OCI-M2 (cell line): Measurements from ENCODE around the gene KIF18A.
"Not testable (repeated sequence)": the region's sequence is repeated elsewhere in the genome, so short reads cannot be mapped to it uniquely, and the experiment has no call there.

Source experiments
- DNase-seq: peaks from one replicate; lab custom pipeline; 2025; ENCODE audit not compliant: unreplicated experiment; lab: John Stamatoyannopoulos, UW

KIF18A gene

DNA sequence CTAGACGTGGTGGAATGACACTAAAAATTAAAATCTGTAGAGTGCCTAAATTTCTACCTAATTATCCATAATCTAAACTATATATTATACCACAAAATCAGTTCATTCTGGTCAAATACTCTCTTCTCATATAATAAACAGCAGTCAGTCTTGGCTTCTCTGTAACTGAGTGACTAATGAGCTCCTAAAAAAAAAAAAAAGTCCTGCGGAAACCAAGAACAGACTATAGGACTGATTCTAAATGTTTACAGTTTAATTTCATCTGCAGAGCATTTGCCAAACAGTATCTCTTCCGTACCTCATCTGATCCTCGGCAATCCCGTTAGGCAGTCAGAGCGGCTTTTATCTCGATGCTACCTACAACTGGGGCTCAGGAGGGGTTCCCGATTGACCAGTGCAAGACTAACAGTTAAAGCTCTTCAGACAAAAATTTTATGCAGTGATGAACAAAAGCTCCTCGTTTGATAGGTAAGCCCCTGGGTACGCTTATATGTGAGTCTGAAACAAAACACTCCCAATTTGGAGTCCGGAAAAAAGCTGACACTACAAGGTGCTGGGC lies 686 bp downstream of the KIF18A start:
- no peak for DNase-seq

DNA sequence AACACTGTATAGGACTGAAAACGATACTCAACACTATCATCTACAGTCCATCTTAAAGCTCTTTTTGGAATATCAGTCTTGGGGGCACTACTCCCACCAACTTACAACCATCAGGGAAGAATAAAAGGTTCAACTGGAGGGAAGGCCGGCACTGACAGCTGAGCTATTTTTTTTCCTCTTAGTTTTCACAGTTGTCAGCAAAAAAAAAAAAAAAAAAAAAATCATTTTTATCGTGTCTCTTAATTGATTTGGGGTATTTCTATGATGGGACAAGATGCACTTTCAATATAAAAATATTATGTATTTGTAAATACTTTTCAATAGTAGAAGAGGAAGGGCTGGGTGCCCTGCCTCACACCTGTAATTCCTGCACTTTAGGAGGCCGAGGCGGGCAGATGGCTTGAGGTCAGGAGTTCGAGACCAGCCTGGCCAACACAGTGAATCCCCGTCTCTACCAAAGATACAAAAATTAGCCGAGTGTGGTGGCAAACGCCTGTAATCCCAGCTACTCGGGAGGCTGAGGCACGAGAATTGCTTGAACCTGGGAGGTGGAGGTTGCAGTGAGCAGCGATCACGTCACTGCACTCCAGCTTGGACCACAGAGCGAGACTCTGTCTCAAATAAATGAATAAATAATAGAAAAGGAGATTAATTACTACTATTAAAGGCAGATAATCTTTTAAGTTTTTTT lies 1.5 kb downstream of the KIF18A start:
- DNase-seq: no peak

DNA sequence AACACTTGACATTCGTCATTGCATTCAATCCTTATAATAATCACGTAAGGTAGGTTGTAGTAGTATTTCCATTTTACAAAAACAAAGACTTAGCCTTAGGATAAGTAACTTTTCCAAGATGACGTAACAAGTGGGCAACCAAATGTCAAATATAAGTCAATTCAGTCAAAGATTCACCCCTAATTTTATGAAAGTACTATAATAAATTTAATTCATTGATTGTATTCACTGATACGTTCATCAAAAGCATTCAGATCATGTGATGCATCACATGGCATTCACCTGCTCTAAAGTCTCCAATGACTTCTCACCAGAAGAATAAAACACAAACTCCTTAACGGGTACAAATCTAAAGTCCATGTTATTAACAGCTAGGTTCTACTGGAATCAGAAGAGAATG lies 2.1 kb downstream of the KIF18A start:
- DNase-seq: no peak

DNA sequence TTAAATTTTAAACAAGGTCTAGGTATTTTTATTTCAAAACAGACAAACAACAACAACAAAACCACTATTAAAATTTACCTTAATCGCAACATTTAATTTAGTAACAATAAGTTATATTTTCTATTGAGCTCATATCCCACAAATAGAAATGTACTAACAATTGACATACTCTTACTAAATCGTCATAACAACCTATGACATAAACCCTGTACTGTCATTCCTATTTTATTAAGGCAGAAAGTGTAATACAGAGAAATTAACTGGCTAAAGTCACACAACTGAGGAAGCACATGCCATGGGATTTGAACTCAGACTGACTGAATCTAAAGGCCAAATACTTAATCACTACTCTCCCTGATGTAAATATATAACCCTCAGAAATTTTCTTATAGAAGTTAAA lies 3.0 kb downstream of the KIF18A start:
- no peak for DNase-seq

DNA sequence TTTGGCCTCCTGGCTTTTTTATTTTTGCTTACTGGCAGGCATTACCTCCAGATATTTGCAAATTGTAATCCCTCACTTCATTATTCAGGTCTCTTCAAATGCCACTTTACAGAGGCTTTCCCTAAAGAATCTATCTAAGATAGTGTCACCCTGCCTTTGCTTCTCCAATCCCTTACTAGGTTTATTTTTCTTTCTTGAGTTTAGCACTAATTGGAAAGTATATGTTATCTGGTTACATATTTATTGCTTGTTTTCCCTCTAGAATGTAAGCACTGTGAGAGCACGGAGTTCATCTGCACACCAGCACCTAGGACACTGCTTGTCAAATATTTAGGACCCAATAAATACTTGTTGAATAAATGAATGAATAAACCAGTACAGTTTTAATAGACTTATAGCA lies 3.5 kb downstream of the KIF18A start:
- no peak for DNase-seq

DNA sequence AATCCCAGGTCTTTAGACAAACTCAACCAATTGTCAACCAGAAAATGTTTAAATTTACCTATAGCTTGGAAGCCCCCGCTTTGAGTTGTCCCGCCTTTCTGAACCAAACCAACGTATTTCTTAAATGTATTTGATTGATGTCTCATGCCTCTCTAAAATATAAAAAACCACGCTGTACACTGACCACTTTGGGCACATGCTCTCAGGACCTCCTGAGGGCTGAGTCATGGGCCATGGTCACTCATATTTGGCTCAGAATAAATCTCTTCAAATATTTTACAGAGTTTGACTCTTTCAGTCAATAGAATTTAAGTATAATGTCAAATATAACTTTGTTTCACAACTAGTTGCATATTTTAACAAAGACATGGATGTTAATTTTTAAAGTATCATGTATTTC lies 5.7 kb downstream of the KIF18A start:
- DNase-seq: not testable (repeated sequence)

DNA sequence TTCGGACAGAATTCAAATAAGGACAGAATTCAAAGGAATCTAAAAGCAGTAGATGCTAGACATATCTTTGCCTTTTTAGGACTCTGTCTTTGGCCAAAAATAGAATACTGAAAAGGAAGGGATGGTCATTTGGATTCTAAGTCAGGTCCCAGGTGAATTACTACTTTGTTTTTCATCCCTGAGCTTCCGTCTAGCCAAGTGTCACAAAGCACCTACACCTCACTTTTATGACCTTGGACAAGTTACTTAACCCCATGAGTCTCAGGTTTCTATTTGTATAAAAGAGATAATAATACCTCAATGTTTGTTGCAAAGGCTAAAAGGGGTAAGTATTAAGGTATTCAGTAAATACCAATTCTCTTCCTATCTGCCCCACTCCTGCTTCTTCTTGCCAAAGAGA lies 7.3 kb downstream of the KIF18A start:
- DNase-seq: no peak

DNA sequence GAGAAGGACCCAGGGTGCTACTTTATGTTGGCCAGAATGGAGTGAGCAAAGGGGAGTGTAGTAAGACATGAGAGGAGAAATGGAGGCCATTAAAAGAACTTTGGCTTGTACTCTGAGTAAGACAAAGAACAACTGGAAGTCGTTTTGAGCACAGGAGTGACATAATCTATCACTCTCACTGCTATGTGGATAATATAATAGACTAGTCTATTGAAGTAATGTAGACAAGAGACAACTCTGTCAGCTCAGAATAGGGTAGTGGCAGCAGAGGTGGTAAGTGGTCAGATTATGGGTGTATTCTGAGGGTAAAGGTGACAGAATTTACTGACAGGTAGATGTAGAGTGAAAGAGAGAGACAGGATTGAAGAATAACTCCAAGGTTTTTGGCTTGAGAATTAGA lies 8.2 kb downstream of the KIF18A start:
- no peak for DNase-seq

DNA sequence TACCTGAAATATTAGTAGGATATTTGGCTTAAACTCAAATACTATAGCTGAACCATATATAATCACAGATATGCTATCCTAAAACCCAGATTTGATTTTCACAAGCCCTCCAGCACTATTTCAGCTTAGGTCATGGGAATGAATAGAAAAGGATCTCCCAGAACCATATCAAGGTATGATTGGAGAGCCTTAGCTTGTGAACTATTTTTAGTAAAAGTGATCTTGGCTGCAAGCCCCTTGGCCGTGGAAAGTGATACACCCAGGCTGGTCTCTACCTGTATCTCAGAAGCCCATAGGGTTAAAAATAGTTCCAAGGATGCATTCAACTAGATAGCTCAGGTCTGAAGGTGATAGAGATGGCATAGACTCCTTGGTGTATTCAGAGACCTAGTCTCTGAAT lies 9.7 kb downstream of the KIF18A start:
- DNase-seq: no peak

DNA sequence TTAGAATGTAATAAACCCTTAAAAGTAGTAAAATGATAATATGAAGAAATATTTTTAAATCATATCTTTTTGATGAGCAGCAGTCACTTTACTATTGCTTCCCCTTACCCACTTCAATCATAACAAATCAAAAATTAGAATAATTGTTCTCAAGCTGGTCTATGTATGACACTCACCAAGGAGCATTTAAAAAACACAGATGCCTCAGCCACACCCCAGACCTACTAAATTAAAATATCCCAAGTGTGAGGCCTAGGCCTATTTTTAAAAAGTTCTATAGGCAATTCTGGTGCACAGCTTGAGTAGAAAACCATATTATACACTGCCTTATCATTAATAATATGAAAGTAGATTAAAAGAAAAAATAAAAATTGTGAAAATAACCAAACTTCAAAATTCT lies 15.2 kb downstream of the KIF18A start:
- DNase-seq: no peak

DNA sequence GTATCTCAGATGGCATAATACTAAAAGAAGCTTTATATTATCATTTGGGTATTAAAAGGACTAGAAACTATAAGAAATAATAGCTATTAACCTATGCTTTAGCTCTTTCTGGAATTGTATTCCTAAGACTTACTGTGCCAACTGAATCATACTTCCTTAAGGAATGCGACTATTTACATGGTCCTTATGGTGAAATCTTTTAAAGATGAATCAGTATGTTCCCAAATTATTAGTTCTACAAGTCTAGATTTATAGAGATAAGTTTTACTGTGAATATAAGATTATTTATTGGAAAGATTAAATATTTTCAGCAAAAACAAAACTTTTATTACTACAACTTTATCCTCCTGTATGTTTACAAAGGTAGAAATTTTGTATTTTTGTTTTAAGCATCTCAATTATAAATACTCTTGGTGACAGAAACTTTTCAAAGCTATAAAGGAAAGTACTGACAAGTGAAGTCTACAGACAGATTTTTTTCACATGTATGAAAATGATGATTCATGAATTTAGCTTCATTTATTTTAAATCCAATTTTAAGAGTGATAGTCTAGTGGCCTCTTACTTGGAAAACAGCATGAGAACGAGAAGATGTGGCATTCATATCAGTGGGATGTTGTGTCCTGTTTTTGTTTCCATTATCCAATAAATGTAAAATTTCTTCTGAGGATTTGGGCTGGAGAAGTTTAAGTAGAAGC lies 17.8 kb downstream of the KIF18A start:
- no peak for DNase-seq

DNA sequence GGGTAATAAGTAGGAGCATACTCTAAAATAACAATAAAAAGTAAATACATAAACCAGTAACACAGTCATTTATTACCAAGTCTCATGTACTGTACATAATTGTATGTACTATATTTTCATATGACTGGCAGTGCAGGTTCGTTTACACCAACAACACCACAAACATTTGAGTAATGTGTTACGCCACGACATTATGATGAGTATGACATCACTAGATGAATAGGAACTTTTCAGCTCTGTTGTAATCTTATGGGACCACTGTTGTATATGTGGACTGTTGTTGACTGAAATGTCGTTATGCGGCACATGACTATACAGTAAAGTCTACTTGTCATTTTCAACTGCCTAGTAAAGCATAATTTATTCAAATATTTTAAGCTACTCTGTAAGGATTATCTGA lies 18.6 kb downstream of the KIF18A start:
- DNase-seq: no peak

DNA sequence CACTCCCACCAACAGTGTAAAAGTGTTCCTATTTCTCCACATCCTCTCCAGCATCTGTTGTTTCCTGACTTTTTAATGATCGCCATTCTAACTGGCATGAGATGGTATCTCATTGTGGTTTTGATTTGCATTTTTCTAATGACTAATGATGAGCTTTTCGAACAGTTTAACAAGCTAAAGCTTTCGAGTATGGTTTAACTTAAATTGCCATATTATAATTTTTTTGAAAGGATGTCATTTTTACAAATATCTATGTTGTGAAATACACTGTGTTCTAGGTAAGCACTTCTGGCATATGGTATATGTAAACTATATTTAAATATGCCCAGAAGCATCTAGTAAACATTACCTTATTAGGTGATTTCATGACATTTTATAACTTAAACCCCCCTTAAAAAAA lies 20.3 kb downstream of the KIF18A start:
- not testable (repeated sequence) for DNase-seq

DNA sequence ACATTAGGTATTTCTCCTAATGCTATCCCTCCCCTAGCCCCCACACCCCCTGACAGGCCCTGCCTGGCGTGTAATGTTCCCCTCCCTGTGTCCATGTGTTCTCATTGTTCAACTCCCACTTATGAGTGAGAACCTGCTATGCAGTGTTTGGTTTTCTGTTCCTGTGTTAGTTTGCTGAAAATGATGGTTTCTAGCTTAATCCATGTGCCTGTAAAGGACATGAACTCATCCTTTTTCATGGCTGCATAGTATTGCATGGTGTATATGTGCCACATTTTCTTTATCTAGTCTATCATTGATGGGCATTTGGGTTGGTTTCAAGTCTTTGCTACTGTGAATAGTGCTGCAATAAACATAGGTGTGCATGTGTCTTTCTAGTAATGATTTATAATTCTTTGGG lies 20.8 kb downstream of the KIF18A start:
- not testable (repeated sequence) for DNase-seq

DNA sequence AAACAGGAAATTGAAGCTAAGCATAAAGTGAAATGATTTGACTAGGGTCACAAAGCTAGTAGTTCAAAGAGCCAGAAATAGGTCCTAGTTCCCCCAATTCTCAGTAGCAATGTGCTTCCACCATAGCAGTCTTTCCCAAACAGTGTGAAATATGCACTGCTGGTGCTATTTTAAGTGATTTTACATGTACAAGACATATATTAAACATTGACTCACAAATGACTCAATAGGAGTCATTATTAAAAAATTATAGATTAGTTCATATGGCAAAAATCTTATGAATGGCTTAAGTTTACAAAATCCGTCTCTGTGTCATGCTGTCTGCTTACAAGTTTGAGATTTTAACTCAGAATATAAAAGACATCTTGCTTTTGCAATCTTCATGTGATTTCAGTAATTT lies 21.4 kb downstream of the KIF18A start:
- no peak for DNase-seq

DNA sequence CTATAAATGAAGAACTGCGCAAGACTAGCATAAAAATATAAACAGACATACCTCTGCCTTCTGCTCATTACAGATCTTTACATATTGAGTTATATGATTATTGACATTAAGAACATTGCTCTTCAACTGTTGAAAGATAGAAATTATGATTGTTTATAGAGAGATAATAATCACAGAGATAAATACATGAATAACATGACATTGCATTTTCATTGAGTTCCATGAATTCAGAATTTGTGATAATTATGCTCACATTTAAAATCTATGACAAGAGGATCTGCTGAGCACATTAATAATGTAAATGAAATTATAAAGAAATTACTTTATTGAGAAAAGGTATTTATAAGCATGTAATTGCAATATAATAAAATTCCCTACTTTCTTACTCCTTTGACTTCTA lies 24.8 kb downstream of the KIF18A start:
- no peak for DNase-seq

DNA sequence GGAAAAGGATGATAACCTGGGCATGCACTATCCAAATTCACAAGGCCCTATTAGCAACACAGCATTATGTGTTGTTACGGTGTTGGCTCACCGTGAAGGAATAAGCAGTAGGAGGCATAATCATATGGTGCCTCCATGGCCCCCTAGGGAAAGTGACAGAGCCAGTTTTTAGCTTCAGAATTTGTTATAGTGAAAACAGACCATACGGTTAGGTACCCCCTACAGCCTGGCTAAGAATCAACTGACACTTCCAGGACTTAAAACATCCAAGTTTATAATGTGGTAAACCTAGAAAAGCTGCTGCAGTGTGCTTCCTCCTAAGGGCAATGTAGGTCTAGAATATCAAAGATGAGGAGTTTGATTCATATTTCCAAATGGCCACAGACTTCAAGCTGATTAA lies 30.4 kb downstream of the KIF18A start:
- no peak for DNase-seq

DNA sequence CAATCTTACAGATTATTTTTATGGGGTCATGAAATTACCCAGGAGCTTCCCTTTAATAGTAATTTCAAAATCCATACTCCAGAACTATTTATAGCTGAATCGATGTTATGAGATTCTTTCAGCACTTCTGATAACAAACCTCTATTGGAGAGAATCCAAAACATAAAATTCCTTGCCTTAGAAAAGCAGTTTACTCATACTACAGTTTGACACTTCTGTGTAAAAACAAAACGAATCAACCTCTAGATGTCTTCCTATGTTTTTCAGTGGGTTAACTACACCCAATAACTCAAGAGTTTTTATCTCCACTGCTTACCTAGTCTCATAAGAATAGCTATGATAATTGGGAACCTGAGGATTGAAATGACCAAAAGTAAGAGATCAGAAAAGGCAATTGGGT lies 35.6 kb downstream of the KIF18A start:
- no peak for DNase-seq

DNA sequence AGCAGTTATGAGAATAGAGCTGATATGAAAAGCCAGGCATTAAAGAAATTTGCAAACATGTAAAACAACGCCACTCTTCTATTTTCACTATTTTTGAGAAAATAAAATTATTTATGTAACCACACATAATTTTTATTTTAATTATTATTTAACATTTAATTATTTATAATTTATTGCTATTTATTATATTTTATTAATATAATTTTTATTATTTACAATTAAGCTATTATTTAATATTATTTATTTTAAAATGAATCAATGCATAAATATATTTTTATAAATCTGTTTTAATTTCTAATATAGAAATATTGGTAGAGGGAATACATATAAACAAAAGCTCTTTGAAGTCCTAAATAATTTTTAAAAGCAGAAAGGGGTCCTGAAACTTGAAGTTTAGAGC lies 36.7 kb downstream of the KIF18A start:
- no peak for DNase-seq

DNA sequence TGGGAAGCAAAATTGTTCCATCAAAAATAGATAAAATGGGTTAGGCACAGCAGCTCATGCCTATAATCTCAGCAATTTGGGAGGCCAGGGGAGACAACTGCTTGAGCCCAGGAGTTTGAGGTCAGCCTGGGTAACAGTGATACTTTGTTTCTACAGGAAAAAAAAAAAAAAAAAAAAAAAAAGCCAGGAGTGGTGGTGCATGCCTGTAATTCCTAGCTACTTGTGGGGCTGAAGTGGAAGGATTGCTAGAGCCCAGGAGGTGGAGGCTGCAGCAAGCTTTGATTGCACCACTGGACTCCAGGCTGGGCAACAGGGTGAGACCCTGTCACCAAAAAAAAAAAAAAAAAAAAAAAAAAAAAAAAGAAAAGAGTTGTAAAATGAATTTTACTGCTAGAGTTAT lies 49.6 kb downstream of the KIF18A start:
- DNase-seq: no peak

DNA sequence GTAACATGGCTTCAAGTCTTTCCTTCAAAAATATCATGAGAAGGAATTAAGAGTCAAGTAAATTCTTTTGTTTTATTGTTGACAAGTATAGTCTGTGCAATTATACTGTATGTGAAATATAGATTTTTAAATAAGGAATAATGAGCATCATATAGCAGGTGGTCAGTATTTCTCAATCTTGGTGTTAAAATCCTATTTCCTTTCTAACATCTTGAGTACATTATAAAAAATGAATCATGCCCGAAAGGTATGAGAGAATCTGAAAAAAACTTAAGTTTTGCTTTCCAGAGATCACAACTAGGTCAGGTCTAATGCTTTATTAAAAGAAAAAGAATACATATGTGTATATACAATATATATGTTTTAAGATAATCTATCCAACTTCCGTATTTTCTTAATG lies 53.1 kb downstream of the KIF18A start:
- DNase-seq: no peak

DNA sequence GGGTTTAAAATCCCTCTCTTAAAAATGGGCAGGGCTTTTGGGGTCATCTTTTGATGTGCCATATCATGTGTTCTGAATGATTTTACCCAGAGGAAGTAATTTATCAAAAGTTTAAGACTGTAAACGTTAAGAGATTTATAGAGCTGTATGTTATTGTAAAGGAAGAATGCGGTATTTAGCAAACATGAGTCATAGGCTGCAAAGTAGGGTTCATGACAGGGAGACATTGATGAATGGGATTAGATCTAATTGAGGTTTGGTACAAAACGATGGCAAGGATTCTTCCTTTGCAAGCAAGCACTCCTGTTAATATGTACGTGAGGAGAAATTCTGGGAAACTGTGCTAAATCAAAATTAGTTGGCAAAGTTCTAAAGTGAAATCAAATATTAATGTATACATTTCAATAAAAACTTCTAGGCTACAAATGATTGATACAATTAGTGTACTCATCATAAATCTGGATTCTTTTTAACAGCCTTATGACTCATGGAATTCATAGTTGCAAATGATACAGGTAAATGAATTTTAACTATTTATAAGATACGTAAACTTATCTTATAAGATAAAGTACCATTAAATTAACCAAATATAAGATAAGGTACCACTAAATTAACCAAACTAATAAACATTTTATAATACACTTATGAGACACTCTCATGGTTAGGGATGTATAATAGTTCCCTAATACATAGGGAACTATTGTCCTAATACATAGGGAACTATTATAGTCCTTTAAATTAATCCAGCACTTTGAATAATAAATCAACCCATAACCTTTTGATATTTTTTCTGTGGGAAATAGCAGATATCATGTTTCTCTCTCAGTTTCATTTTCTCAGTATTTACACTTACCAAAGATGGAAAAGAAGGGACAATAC lies 58.4 kb downstream of the KIF18A start:
- no peak for DNase-seq
